Dendritic cell treated with granulocyte-macrophage colony-stimulating factor and Interleukin-4, amounts not matched to agents 40 ng/mL and 50 ng/mL, for 4 days (primary cell): Measurements from ENCODE around the gene IZUMO1.
A peak's percentile ranks its signal among the peaks of the same experiment; 100 is the strongest.
"Not testable (repeated sequence)": the region's sequence is repeated elsewhere in the genome, so short reads cannot be mapped to it uniquely, and the experiment has no call there.

Experiments used
- H3K27ac Mint-ChIP-seq: one replicate; pipeline ENCODE4 v1.8.0; 2022; ENCODE audit warnings: mild to moderate bottlenecking, mixed read lengths
- H3K27me3 Mint-ChIP-seq: one replicate; pipeline ENCODE4 v1.8.0; 2022; ENCODE audit warnings: mild to moderate bottlenecking, mixed read lengths
- H3K36me3 Mint-ChIP-seq: one replicate; pipeline ENCODE4 v1.8.0; 2022; ENCODE audit warnings: low read depth, mixed read lengths
- H3K4me1 Mint-ChIP-seq: one replicate; pipeline ENCODE4 v1.8.0; 2022; ENCODE audit warnings: low read depth, mixed read lengths
- H3K4me3 Mint-ChIP-seq: one replicate; pipeline ENCODE4 v1.8.0; 2022; ENCODE audit warnings: mild to moderate bottlenecking, moderate library complexity, mixed read lengths
- H3K9me3 Mint-ChIP-seq: one replicate; pipeline ENCODE4 v1.8.0; 2022; ENCODE audit warnings: mixed read lengths
- intact Hi-C: fragments of 100-400 bp; cut with micrococcal nuclease; formaldehyde crosslinking; loops from one replicate; pipeline ENCODE4 v1.15.0; 2022

Gene IZUMO1

GRCh38 chr19:48719263-48720171 lies 27.2 kb downstream of the IZUMO1 start, which contains the start of gene MAMSTR:
Gene MAMSTR, minus strand, starts transcription at chr19:48719725. Its CDS starts 694 bp downstream, at chr19:48719031.
- peaks cover 12% of the 10 kb centered on the region for H3K27me3 Mint-ChIP-seq
- H3K9me3 Mint-ChIP-seq: peaks cover 2% of the 10 kb centered on the region
- peak within 1 kb of the TSS; percentile 94 for H3K27ac Mint-ChIP-seq
- H3K4me1 Mint-ChIP-seq: peaks cover 18% of the 10 kb centered on the region
- intact Hi-C loops: no loop called here
- H3K4me3 Mint-ChIP-seq: peak within 1 kb of the TSS; percentile 97
- H3K36me3 Mint-ChIP-seq: no peaks in the 10 kb centered on the region

GRCh38 chr19:48718711-48719231 lies 27.9 kb downstream of the IZUMO1 start:
- peak overlapping the region; percentile 42 for H3K27ac Mint-ChIP-seq
- H3K36me3 Mint-ChIP-seq: no peaks in the 10 kb centered on the region
- intact Hi-C loops: no loop called here
- no peaks in the 10 kb centered on the region for H3K9me3 Mint-ChIP-seq
- no peak overlapping the region for H3K4me3 Mint-ChIP-seq
- peaks cover 23% of the 10 kb centered on the region for H3K4me1 Mint-ChIP-seq
- peaks cover 12% of the 10 kb centered on the region for H3K27me3 Mint-ChIP-seq

- intact Hi-C loops, H3K9me3 Mint-ChIP-seq, H3K36me3 Mint-ChIP-seq, H3K4me3 Mint-ChIP-seq, H3K27ac Mint-ChIP-seq: not testable (repeated sequence)
- Mint-ChIP-seq H3K4me1 (peaks cover 30% of the 10 kb centered on the region), H3K27me3 (peaks cover 13% of the 10 kb centered on the region)
These were observed 28.6 kb downstream of the IZUMO1 start for GRCh38 chr19:48718106-48718505.

- peaks cover 15% of the 10 kb centered on the region for H3K27me3 Mint-ChIP-seq
- peaks cover 31% of the 10 kb centered on the region for H3K4me1 Mint-ChIP-seq
- intact Hi-C loops: no loop called here
- H3K4me3 Mint-ChIP-seq: no peak overlapping the region
- no peaks in the 10 kb centered on the region for H3K36me3 Mint-ChIP-seq
- H3K9me3 Mint-ChIP-seq: no peaks in the 10 kb centered on the region
- H3K27ac Mint-ChIP-seq: no peak overlapping the region
These were observed 30.0 kb downstream of the IZUMO1 start for GRCh38 chr19:48716562-48717291.

- intact Hi-C loops: no loop called here
- Mint-ChIP-seq H3K4me1 (peaks cover 24% of the 10 kb centered on the region), H3K36me3 (no peaks in the 10 kb centered on the region), H3K9me3 (no peaks in the 10 kb centered on the region), H3K27me3 (peaks cover 14% of the 10 kb centered on the region), H3K4me3 (no peak overlapping the region), H3K27ac (peak overlapping the region; percentile 78)
These were observed 31.0 kb downstream of the IZUMO1 start for GRCh38 chr19:48715681-48716171.

GRCh38 chr19:48714759-48715675 lies 31.7 kb downstream of the IZUMO1 start:
- Mint-ChIP-seq H3K27ac (peak overlapping the region; percentile 78), H3K9me3 (no peaks in the 10 kb centered on the region), H3K27me3 (peaks cover 13% of the 10 kb centered on the region), H3K4me3 (peak overlapping the region; percentile 77), H3K36me3 (no peaks in the 10 kb centered on the region), H3K4me1 (peaks cover 21% of the 10 kb centered on the region)
- intact Hi-C loops: no loop called here

- no peaks in the 10 kb centered on the region for H3K9me3 Mint-ChIP-seq
- peaks cover 10% of the 10 kb centered on the region for H3K27me3 Mint-ChIP-seq
- intact Hi-C loops: no loop called here
- peak overlapping the region; percentile 78 for H3K27ac Mint-ChIP-seq
- no peaks in the 10 kb centered on the region for H3K36me3 Mint-ChIP-seq
- peaks cover 21% of the 10 kb centered on the region for H3K4me1 Mint-ChIP-seq
- H3K4me3 Mint-ChIP-seq: peak overlapping the region; percentile 77
These were observed 32.6 kb downstream of the IZUMO1 start for GRCh38 chr19:48713864-48714755.

- intact Hi-C loops: no loop called here
- H3K27ac Mint-ChIP-seq: peak overlapping the region; percentile 78
- H3K36me3 Mint-ChIP-seq: no peaks in the 10 kb centered on the region
- no peaks in the 10 kb centered on the region for H3K9me3 Mint-ChIP-seq
- H3K27me3 Mint-ChIP-seq: peaks cover 6% of the 10 kb centered on the region
- H3K4me1 Mint-ChIP-seq: peaks cover 21% of the 10 kb centered on the region
- H3K4me3 Mint-ChIP-seq: peak overlapping the region; percentile 77
These were observed 33.5 kb downstream of the IZUMO1 start for GRCh38 chr19:48713041-48713863.

GRCh38 chr19:48711106-48711662 lies 35.5 kb downstream of the IZUMO1 start:
- Mint-ChIP-seq H3K4me3 (no peak overlapping the region), H3K36me3 (no peaks in the 10 kb centered on the region), H3K27ac (no peak overlapping the region), H3K9me3 (no peaks in the 10 kb centered on the region), H3K27me3 (peaks cover 3% of the 10 kb centered on the region), H3K4me1 (peaks cover 21% of the 10 kb centered on the region)
- intact Hi-C loops: no loop called here

- H3K4me3 Mint-ChIP-seq: no peak overlapping the region
- no peak overlapping the region for H3K27ac Mint-ChIP-seq
- peaks cover 3% of the 10 kb centered on the region for H3K27me3 Mint-ChIP-seq
- peaks cover 5% of the 10 kb centered on the region for H3K4me1 Mint-ChIP-seq
- H3K9me3 Mint-ChIP-seq: no peaks in the 10 kb centered on the region
- intact Hi-C loops: no loop called here
- H3K36me3 Mint-ChIP-seq: no peaks in the 10 kb centered on the region
These were observed 38.2 kb downstream of the IZUMO1 start for GRCh38 chr19:48708471-48708870.

GRCh38 chr19:48705431-48705830 lies 41.3 kb downstream of the IZUMO1 start:
- Mint-ChIP-seq H3K4me1 (no peaks in the 10 kb centered on the region), H3K27me3 (no peaks in the 10 kb centered on the region), H3K9me3 (no peaks in the 10 kb centered on the region), H3K27ac (no peak overlapping the region), H3K36me3 (no peaks in the 10 kb centered on the region), H3K4me3 (no peak overlapping the region)
- intact Hi-C loops: no loop called here

- H3K4me3 Mint-ChIP-seq: no peak overlapping the region
- intact Hi-C loops: no loop called here
- peaks cover 4% of the 10 kb centered on the region for H3K27me3 Mint-ChIP-seq
- H3K4me1 Mint-ChIP-seq: peaks cover under 1% of the 10 kb centered on the region
- no peak overlapping the region for H3K27ac Mint-ChIP-seq
- no peaks in the 10 kb centered on the region for H3K36me3 Mint-ChIP-seq
- H3K9me3 Mint-ChIP-seq: no peaks in the 10 kb centered on the region
These were observed 43.4 kb downstream of the IZUMO1 start for GRCh38 chr19:48703316-48703715.
